GM23248 (cell line): ENCODE results near the gene ARHGAP23.

ENCODE experiments used
- EZH2 ChIP-seq: fragments of 200-600 bp; sonication (generic); IDR thresholded peaks from 2 replicates; pipeline ENCODE4 v1.6.1; 2018; ENCODE audit warnings: antibody characterized with exemption, mild to moderate bottlenecking; ENCODE audit not compliant: insufficient read depth, poor library complexity, severe bottlenecking
- EZH2phosphoT487 ChIP-seq: fragments of 200-600 bp; sonication (generic); IDR thresholded peaks from 2 replicates; pipeline ENCODE4 v1.6.1; 2018; ENCODE audit warnings: antibody characterized with exemption, moderate library complexity, mild to moderate bottlenecking, low read depth; ENCODE audit not compliant: insufficient read depth

- TF ChIP-seq EZH2: no peak
- TF ChIP-seq EZH2phosphoT487: no peak
Measured at GRCh38 chr17:38450557-38451029, 22.3 kb downstream of the ARHGAP23 start.
